BE2C (cell line): ENCODE results near the gene SYNGR2.
A peak's percentile ranks its signal among the peaks of the same experiment; 100 is the strongest.

Experiments
- DNase-seq: peaks from one replicate; pipeline ENCODE4 v3.0.0-alpha.2; 2020
- H3K27me3 ChIP-seq: fragments of 250-450 bp; sonication (Bioruptor Pico); 2 replicates; pipeline ENCODE4 v1.5.1; 2020; ENCODE audit warnings: mild to moderate bottlenecking
- H3K36me3 ChIP-seq: fragments of 250-450 bp; sonication (Bioruptor Pico); 2 replicates; pipeline ENCODE4 v1.5.1; 2020; ENCODE audit warnings: mild to moderate bottlenecking
- H3K4me1 ChIP-seq: fragments of 250-450 bp; sonication (Bioruptor Pico); 2 replicates; pipeline ENCODE4 v1.5.1; 2020
- H3K4me3 ChIP-seq: 2 replicates; pipeline ENCODE4 v1.5.1; 2011; ENCODE audit warnings: low read depth, low read length
- H3K9me3 ChIP-seq: fragments of 250-450 bp; sonication (Bioruptor Pico); 2 replicates; pipeline ENCODE4 v1.5.1; 2020
- TF ChIP-seq, protein P1 (sequence below): IDR thresholded peaks from 2 replicates; pipeline ENCODE4 v1.5.1; 2012; ENCODE audit warnings: mild to moderate bottlenecking, low read depth, low read length

SYNGR2 gene

DNA sequence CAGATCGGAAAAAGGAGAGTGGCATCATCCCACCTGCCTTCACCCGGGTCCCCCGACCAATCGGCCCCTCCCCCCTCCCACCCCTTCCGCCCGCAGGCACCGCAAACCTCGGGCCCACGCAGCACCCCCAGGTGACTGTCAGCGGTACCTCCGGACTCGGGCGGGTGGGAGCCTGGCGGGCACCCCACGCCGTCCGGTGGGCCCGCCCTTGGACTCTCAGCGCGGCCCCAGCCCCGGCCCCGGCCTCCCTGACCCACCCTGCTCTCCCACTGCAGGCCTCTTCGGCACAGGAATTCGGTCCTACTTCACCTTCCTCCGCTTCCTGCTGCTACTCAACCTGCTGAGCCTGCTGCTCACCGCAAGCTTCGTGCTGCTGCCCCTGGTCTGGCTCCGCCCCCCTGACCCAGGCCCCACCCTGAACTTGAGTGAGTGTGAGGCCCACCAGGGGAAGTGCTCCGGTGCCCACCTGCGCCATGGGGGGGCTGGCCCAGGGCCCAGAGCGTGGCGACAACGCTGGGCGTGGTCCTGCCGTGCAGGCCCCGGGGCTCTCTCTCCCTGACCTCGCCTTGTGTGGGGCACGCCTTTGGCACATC, 36.2 kb upstream of the SYNGR2 start:
- Histone ChIP-seq H3K4me3 (no peak overlapping the region), H3K36me3 (no peaks in the 10 kb centered on the region), H3K27me3 (0 out of 2 replicates have a peak, but pooled peaks cover 4% of the 10 kb centered on the region), H3K9me3 (no peaks in the 10 kb centered on the region), H3K4me1 (no peaks in the 10 kb centered on the region)
- DNase-seq: no peak
- TF ChIP-seq, protein P1, sequence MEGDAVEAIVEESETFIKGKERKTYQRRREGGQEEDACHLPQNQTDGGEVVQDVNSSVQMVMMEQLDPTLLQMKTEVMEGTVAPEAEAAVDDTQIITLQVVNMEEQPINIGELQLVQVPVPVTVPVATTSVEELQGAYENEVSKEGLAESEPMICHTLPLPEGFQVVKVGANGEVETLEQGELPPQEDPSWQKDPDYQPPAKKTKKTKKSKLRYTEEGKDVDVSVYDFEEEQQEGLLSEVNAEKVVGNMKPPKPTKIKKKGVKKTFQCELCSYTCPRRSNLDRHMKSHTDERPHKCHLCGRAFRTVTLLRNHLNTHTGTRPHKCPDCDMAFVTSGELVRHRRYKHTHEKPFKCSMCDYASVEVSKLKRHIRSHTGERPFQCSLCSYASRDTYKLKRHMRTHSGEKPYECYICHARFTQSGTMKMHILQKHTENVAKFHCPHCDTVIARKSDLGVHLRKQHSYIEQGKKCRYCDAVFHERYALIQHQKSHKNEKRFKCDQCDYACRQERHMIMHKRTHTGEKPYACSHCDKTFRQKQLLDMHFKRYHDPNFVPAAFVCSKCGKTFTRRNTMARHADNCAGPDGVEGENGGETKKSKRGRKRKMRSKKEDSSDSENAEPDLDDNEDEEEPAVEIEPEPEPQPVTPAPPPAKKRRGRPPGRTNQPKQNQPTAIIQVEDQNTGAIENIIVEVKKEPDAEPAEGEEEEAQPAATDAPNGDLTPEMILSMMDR: no peak

DNA sequence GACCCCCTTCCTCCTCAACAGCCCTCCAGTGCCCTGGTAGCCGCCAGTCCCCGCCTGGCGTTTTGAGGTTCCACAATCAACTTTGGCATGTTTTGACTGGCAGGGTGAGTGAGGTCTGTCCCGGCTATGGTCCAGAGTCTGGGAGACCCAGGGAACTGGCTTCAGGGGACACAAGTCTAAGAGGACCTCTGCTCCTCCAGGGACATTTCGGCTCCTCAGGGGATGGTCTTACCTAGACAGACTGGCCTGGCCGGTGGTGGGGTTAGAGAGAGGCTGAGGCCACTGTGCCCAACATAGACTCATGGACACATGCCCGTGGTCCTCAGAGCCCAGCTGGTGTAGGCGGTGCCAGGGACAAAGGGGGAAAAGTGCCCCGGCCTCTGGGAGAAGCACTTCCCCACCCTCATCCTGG, 35.6 kb upstream of the SYNGR2 start:
- Histone ChIP-seq H3K27me3 (0 out of 2 replicates have a peak, but pooled peaks cover 4% of the 10 kb centered on the region), H3K9me3 (no peaks in the 10 kb centered on the region), H3K4me1 (no peaks in the 10 kb centered on the region), H3K4me3 (no peak overlapping the region), H3K36me3 (no peaks in the 10 kb centered on the region)
- DNase-seq: no peak
- TF ChIP-seq, protein P1: no peak

DNA sequence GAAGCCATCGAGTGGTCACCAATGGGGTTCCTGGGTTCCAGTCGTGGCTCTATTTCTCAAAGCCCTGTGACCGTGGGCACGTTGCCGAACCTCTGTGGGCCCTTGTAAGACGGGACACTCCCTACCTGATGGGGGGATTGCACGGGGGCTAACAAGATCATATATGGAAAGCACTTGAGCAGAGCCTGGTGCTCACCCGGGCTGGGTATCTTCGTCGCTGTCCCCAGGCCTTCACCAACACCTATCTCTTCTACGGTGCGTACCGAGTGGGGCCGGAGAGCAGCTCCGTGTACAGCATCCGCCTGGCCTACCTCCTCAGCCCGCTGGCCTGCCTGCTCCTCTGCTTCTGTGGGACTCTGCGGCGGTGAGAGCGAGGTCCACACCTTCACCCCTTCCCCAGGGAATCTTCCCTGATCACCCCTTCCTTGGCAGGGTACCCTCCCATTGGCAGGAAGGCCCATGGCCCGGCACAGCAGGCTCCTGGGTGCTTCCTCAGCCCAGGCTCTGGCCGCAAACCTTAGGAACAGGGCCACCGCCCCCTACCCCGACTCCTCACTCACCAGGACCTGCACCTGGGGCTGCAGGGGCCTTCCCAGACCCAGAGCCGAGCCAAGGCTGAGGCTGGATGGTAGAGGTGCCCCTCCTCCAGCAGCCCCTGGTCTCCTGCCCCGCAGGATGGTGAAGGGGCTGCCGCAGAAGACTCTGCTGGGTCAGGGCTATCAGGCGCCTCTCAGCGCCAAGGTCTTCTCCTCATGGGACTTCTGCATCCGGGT, 35.0 kb upstream of the SYNGR2 start:
- no peaks in the 10 kb centered on the region for H3K4me1 ChIP-seq
- DNase-seq: peak; percentile 14
- H3K9me3 ChIP-seq: no peaks in the 10 kb centered on the region
- TF ChIP-seq, protein P1: no peak
- 0 out of 2 replicates have a peak, but pooled peaks cover 4% of the 10 kb centered on the region for H3K27me3 ChIP-seq
- no peak overlapping the region for H3K4me3 ChIP-seq
- H3K36me3 ChIP-seq: no peaks in the 10 kb centered on the region

DNA sequence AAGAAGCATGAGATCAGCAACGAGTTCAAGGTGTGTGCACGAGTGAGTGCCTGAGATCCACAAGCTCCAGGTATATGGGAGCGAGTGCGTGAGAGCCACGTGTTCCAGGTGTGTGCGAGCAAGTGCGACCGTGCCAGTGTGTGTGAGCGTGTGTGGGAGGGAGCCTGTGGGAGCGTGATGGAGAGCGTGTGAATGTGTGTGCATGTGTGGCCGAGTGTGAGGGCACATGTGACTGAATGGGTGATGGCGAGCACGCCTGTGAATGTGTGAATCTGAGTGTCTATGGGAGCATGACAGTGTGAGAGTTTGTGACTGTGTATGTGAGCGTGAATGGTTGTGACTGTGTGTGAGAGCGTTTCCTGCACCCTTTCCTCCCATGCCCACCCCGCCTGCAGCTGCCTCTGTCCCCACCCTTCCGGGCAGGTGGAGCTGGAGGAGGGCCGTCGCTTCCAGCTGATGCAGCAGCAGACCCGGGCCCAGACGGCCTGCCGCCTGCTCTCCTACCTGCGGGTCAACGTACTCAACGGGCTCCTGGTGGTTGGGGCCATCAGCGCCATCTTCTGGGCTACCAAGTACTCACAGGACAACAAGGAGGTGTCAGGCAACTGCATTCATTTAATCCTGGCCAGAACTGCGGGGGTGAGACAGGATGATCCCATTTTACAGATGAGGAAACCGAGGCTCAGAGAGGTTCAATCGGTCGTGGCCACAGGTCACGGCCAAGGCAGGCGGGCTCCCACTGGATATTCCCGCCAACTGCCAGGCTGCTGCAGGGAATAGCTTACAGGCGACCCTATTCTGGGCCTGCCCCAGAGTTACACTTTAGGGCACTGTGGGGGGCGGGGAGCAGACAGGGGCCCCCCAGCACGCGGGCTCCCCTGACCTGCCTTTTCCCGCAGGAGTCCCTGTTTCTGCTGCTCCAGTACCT, 34.1 kb upstream of the SYNGR2 start:
- Histone ChIP-seq H3K36me3 (no peaks in the 10 kb centered on the region), H3K27me3 (0 out of 2 replicates have a peak, but pooled peaks cover 4% of the 10 kb centered on the region), H3K4me3 (no peak overlapping the region), H3K4me1 (no peaks in the 10 kb centered on the region), H3K9me3 (no peaks in the 10 kb centered on the region)
- TF ChIP-seq, protein P1: peak; percentile 61
- peak; percentile 68 for DNase-seq

DNA sequence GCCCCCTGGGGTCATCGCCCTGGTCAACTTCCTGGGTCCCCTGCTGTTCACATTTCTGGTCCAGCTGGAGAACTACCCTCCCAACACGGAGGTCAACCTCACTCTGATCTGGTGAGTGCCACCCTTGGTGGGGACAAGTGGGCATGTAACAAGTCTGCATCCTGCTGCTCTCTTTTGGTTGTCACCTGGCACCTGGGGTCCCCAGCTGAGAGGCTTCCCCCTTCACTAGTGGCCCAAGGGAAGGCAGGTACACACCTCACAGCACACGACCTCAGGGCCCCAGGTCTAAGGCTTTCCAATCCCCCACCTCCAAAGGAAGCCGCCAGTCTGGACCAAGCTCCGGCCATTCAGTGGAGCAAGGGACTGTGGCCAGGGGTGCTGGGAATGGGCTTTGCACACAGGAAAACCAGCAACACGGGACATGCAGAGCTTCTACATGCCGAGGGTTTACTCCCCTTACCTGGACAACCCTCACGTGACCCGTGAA, 33.4 kb upstream of the SYNGR2 start:
- H3K36me3 ChIP-seq: no peaks in the 10 kb centered on the region
- no peak for DNase-seq
- TF ChIP-seq, protein P1: no peak
- no peaks in the 10 kb centered on the region for H3K9me3 ChIP-seq
- no peaks in the 10 kb centered on the region for H3K4me1 ChIP-seq
- H3K27me3 ChIP-seq: 0 out of 2 replicates have a peak, but pooled peaks cover 4% of the 10 kb centered on the region
- no peak overlapping the region for H3K4me3 ChIP-seq
